Neural crest cell (in vitro differentiated cells): Measurements from ENCODE around the gene FAM117B. TPM values are rescaled to one million over a fixed set of nuclear protein-coding genes. Genes with fewer than 3 reads are reported as not detected.
"Not testable (repeated sequence)": the region's sequence is repeated elsewhere in the genome, so short reads cannot be mapped to it uniquely, and the experiment has no call there.

Experiments used
- DNase-seq: peaks from one replicate; pipeline ENCODE4 v3.0.0; 2021; ENCODE audit warnings: low read depth, mixed read lengths, low spot score
- H3K27ac Mint-ChIP-seq: one replicate; pipeline ENCODE4 v1.8.0; 2021; ENCODE audit warnings: mild to moderate bottlenecking, mixed read lengths; ENCODE audit not compliant: unreplicated experiment
- H3K27me3 Mint-ChIP-seq: 2 replicates; pipeline ENCODE4 v1.8.0; 2021; ENCODE audit warnings: low read depth, mild to moderate bottlenecking, mixed read lengths
- H3K36me3 Mint-ChIP-seq: 2 replicates; pipeline ENCODE4 v1.8.0; 2021; ENCODE audit warnings: low read depth, mild to moderate bottlenecking, mixed read lengths
- H3K4me1 Mint-ChIP-seq: 2 replicates; pipeline ENCODE4 v1.8.0; 2021; ENCODE audit warnings: mixed read lengths
- H3K4me3 Mint-ChIP-seq: one replicate; pipeline ENCODE4 v1.8.0; 2021; ENCODE audit warnings: mild to moderate bottlenecking, mixed read lengths
- H3K9me3 Mint-ChIP-seq: 2 replicates; pipeline ENCODE4 v1.8.0; 2021; ENCODE audit warnings: mixed read lengths
- CTCF ChIP-seq: fragments of 200-600 bp; sonication (generic); conservative IDR thresholded peaks from 2 replicates; pipeline ENCODE4 v1.5.0; 2021; ENCODE audit warnings: antibody characterized with exemption, mild to moderate bottlenecking
- total RNA-seq: library from RNA; stranded (reverse); gene quantifications from 2 replicates; pipeline ENCODE4 v1.2.1, GENCODE V29; 2021

Gene FAM117B
- total RNA-seq, 1 donor from 2014 or later = 22.8 TPM

DNA sequence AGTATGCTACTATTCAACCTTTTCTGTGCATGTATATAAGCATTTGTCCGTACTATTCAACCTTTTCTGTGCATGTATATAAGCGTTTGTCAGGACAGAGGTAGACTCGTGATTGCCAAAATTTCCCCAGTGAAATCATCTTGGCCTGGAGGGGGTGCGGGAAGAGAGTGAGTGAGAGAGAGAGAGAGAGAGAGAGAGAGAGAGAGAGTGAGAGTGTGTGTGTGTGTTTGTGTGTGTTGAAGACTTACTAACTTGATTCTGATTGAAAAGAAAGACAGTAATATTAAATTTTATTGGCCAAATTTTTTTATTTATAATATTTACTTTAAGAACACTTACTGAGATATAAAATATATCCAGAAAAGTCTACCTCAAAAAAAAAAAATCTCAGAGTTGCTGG, 19.1 kb downstream of the FAM117B start:
- Mint-ChIP-seq H3K27ac (no peak overlapping the region), H3K36me3 (peaks cover 2% of the 10 kb centered on the region)

DNA sequence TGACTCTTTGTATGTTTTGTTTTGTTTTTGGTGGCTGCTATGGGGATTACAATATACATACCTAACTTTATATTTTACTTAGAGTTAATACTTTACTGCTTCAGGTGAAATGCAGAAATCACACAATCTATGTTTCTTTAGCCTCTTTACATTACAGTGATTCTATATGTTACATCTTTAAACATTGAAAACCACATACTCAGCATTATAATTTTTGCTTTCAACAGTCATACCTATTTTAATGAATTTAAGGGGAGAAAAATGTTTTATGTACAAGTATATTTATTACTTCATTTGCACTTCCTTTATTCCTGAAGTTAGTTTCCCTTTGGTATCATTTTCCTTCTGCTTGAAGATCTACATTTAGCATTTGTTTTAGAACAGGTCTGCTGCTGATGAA, 23.1 kb downstream of the FAM117B start:
- no peak for DNase-seq
- H3K9me3 Mint-ChIP-seq = no peaks in the 10 kb centered on the region

More for the DNA sequence above, 19.1 kb downstream of the FAM117B start:
- no peak for DNase-seq
- Mint-ChIP-seq H3K4me1 (peaks cover 9% of the 10 kb centered on the region), H3K9me3 (no peaks in the 10 kb centered on the region), H3K27me3 (no peaks in the 10 kb centered on the region), H3K4me3 (no peak overlapping the region)
- no peak for TF ChIP-seq CTCF

DNA sequence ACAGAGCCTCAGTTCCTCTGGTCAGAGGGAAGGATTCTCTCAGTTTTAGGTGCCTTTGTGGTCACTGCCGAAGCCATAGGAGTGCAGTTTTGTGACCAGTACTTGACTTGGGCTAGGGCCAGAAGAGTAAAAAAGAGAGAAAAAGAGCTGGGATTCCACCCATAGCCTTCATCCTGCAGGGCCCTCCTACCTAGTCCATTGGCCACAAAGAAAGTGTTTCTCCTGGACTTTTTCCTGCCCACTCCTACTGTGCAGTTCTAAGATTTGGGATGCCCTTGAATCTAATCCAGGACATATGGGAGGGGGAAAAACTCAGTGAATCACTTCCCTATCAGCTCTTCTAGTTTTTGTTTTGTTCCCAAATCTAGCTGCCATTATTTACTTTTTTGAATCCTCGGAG, 26.0 kb downstream of the FAM117B start:
- no peaks in the 10 kb centered on the region for H3K27me3 Mint-ChIP-seq
- no peak overlapping the region for H3K27ac Mint-ChIP-seq
- H3K9me3 Mint-ChIP-seq = no peaks in the 10 kb centered on the region
- no peak for TF ChIP-seq CTCF
- no peaks in the 10 kb centered on the region for H3K36me3 Mint-ChIP-seq
- no peaks in the 10 kb centered on the region for H3K4me1 Mint-ChIP-seq
- no peak for DNase-seq
- H3K4me3 Mint-ChIP-seq = no peak overlapping the region

More for the DNA sequence above, 23.1 kb downstream of the FAM117B start:
- Mint-ChIP-seq H3K27ac (no peak overlapping the region), H3K4me1 (peaks cover 9% of the 10 kb centered on the region), H3K27me3 (no peaks in the 10 kb centered on the region), H3K4me3 (no peak overlapping the region), H3K36me3 (peaks cover 2% of the 10 kb centered on the region)
- no peak for TF ChIP-seq CTCF

- Mint-ChIP-seq H3K36me3 (no peaks in the 10 kb centered on the region), H3K27ac (no peak overlapping the region), H3K4me1 (no peaks in the 10 kb centered on the region), H3K4me3 (no peak overlapping the region), H3K27me3 (no peaks in the 10 kb centered on the region), H3K9me3 (no peaks in the 10 kb centered on the region)
- DNase-seq = no peak
- no peak for TF ChIP-seq CTCF
Observed at GRCh38 chr2:202669841-202670240, 35.1 kb downstream of the FAM117B start.

DNA sequence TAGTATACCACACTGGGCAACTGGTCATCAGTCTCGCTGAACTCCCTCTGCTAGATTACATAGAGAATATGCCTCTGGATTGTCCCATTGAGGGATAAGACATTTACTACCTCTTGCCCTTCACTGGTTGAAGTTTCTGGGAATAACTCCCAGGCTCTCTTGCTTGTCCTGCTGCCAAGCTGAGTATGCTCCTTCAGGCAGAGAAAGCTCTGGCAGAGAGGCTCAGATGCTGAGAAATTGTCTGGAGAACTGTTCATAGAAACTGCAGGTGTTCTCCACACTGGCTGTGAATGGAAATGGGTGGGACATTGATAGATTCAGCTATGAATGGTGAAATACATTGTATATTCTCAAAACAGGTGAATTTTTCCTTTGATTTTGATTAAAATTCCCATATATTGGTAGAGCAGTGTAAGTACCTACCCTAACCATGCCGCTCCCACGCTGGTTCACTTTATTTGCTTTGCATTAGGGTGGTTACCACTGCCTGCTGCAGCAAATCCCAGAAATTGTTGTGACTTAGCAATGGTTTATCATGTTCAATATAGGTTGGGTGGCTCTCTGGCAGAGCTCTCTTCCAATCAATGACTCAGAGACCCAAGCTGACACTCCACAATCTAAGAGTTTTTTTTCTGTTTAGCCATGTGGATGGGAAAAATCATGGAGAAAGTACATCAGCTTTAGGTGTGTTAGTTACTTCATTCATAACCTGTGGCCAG, 36.7 kb downstream of the FAM117B start:
- Mint-ChIP-seq H3K27me3 (no peaks in the 10 kb centered on the region), H3K36me3 (peaks cover 5% of the 10 kb centered on the region), H3K9me3 (no peaks in the 10 kb centered on the region), H3K27ac (no peak overlapping the region), H3K4me3 (no peak overlapping the region), H3K4me1 (no peaks in the 10 kb centered on the region)
- DNase-seq = no peak
- no peak for TF ChIP-seq CTCF

- H3K36me3 Mint-ChIP-seq = peaks cover 19% of the 10 kb centered on the region
- H3K9me3 Mint-ChIP-seq, H3K27ac Mint-ChIP-seq, H3K27me3 Mint-ChIP-seq, H3K4me3 Mint-ChIP-seq, DNase-seq, H3K4me1 Mint-ChIP-seq: not testable (repeated sequence)
Observed at GRCh38 chr2:202675097-202675496, 40.3 kb downstream of the FAM117B start.
